ENCODE results near the gene IL5RA. TPM values are rescaled to one million over a fixed set of nuclear protein-coding genes. Genes with fewer than 3 reads are reported as not detected.

The IL5RA gene
- total RNA-seq, 1 experiment from 2014 or later = not detected

DNA sequence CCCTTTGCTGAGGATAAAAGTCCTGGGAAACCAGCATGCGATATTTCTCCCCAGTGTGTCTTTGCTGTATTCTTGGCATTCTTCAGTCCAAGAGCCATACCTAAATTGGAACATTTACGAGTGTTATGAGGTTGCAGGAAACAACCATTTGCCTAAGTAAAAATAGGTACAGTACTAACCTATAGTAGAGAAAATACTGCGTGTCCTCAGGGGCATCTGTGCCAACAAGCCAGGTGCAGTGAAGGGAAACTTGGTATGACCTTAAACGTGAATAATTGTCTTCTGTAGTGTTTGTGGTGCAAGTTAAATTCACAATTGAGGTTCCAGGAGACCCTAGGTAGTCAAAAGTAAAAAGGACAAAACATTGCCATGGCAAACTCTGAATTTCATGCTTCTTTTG, 12.2 kb downstream of the IL5RA start:
- POLR2A ChIA-PET = no interaction called here
- Histone ChIP-seq H3K4me1 (ENCODE audit: control insufficient read depth, insufficient read depth, low read length) (no peaks in the 10 kb centered on the region), H3K27ac (ENCODE audit: low read length) (no peak overlapping the region), H3K27me3 (ENCODE audit: control insufficient read depth, insufficient read depth, low read length) (no peaks in the 10 kb centered on the region), H3K9me3 (ENCODE audit: control insufficient read depth, insufficient read depth, low read depth, low read length) (no peaks in the 10 kb centered on the region), H3K36me3 (ENCODE audit: control insufficient read depth, insufficient read depth, low read length) (no peaks in the 10 kb centered on the region), H3K4me3 (ENCODE audit: low read depth in 2 of 2, low read length in 2 of 2) (no peak overlapping the region)
- no TSS peak for BruUV-seq (replicated peaks)
- CTCF ChIA-PET = no interaction called here
- no peak for DNase-seq (ENCODE audit: low read depth, low spot score)
- ATAC-seq = no peak
- TF ChIP-seq, protein P1, sequence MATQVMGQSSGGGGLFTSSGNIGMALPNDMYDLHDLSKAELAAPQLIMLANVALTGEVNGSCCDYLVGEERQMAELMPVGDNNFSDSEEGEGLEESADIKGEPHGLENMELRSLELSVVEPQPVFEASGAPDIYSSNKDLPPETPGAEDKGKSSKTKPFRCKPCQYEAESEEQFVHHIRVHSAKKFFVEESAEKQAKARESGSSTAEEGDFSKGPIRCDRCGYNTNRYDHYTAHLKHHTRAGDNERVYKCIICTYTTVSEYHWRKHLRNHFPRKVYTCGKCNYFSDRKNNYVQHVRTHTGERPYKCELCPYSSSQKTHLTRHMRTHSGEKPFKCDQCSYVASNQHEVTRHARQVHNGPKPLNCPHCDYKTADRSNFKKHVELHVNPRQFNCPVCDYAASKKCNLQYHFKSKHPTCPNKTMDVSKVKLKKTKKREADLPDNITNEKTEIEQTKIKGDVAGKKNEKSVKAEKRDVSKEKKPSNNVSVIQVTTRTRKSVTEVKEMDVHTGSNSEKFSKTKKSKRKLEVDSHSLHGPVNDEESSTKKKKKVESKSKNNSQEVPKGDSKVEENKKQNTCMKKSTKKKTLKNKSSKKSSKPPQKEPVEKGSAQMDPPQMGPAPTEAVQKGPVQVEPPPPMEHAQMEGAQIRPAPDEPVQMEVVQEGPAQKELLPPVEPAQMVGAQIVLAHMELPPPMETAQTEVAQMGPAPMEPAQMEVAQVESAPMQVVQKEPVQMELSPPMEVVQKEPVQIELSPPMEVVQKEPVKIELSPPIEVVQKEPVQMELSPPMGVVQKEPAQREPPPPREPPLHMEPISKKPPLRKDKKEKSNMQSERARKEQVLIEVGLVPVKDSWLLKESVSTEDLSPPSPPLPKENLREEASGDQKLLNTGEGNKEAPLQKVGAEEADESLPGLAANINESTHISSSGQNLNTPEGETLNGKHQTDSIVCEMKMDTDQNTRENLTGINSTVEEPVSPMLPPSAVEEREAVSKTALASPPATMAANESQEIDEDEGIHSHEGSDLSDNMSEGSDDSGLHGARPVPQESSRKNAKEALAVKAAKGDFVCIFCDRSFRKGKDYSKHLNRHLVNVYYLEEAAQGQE (IDR thresholded peaks at IDR 0.05; ENCODE audit: insufficient read depth in 1 of 2, low read depth in 2 of 2, low read length in 1 of 2) = no peak
- no peak for TF ChIP-seq TCF7L2 (IDR thresholded peaks at IDR 0.05; ENCODE audit: low read depth, low read length)
- TF ChIP-seq, protein P2, sequence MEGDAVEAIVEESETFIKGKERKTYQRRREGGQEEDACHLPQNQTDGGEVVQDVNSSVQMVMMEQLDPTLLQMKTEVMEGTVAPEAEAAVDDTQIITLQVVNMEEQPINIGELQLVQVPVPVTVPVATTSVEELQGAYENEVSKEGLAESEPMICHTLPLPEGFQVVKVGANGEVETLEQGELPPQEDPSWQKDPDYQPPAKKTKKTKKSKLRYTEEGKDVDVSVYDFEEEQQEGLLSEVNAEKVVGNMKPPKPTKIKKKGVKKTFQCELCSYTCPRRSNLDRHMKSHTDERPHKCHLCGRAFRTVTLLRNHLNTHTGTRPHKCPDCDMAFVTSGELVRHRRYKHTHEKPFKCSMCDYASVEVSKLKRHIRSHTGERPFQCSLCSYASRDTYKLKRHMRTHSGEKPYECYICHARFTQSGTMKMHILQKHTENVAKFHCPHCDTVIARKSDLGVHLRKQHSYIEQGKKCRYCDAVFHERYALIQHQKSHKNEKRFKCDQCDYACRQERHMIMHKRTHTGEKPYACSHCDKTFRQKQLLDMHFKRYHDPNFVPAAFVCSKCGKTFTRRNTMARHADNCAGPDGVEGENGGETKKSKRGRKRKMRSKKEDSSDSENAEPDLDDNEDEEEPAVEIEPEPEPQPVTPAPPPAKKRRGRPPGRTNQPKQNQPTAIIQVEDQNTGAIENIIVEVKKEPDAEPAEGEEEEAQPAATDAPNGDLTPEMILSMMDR (IDR thresholded peaks at IDR 0.05) = no peak
- no peak for TF ChIP-seq SIN3A (IDR thresholded peaks at IDR 0.05; ENCODE audit: borderline replicate concordance, insufficient read depth, low read depth, low read length)
- no peak for TF ChIP-seq POLR2AphosphoS5 (IDR thresholded peaks at IDR 0.05; ENCODE audit: low read depth, low read length)
- intact Hi-C loops (cut with micrococcal nuclease; ENCODE audit: unreplicated experiment) = no loop called here
- in situ Hi-C loops (cut with HindIII; ENCODE audit: low pct_unique_long_range_greater_than_20kb, low sequenced_read_pairs) = no loop called here

DNA sequence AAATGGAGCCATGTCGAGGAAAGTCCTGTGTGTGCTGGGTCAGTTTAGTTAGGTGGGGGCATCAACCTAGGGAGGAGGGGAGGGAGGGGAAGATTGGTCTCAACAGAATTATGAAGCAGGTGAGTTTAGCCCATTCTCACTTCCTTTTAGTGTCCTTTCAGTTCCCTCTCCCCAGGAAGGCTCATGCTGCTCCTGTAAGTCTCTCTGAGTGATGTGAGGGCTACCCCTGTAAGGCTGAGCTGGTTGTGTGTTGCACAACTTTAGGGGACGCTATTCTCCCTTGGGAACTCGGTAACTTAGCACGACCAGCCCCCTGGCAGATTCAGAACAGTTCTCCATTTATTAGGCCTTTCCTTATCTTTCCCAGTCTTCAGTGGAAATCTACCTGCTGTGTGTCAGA, 21.2 kb downstream of the IL5RA start:
- no peak for ATAC-seq
- in situ Hi-C loops (cut with HindIII; ENCODE audit: low pct_unique_long_range_greater_than_20kb, low sequenced_read_pairs) = no loop called here
- H3K4me3 ChIP-seq (ENCODE audit: low read depth in 2 of 2, low read length in 2 of 2) = no peak overlapping the region
- H3K27ac ChIP-seq (ENCODE audit: low read length) = no peak overlapping the region
- POLR2A ChIA-PET = no interaction called here
- no peaks in the 10 kb centered on the region for H3K36me3 ChIP-seq (ENCODE audit: control insufficient read depth, insufficient read depth, low read length)
- no peaks in the 10 kb centered on the region for H3K4me1 ChIP-seq (ENCODE audit: control insufficient read depth, insufficient read depth, low read length)
- no peak for DNase-seq (ENCODE audit: low read depth, low spot score)
- no TSS peak for BruUV-seq (replicated peaks)
- no peaks in the 10 kb centered on the region for H3K27me3 ChIP-seq (ENCODE audit: control insufficient read depth, insufficient read depth, low read length)
- H3K9me3 ChIP-seq (ENCODE audit: control insufficient read depth, insufficient read depth, low read depth, low read length) = no peaks in the 10 kb centered on the region
- CTCF ChIA-PET = no interaction called here
- intact Hi-C loops (cut with micrococcal nuclease; ENCODE audit: unreplicated experiment) = no loop called here
- TF ChIP-seq, protein P2 (IDR thresholded peaks at IDR 0.05) = no peak
- TF ChIP-seq, protein P1 (IDR thresholded peaks at IDR 0.05; ENCODE audit: insufficient read depth in 1 of 2, low read depth in 2 of 2, low read length in 1 of 2) = no peak
- no peak for TF ChIP-seq TCF7L2 (IDR thresholded peaks at IDR 0.05; ENCODE audit: low read depth, low read length)
- TF ChIP-seq POLR2AphosphoS5 (IDR thresholded peaks at IDR 0.05; ENCODE audit: low read depth, low read length) = no peak
- TF ChIP-seq SIN3A (IDR thresholded peaks at IDR 0.05; ENCODE audit: borderline replicate concordance, insufficient read depth, low read depth, low read length) = no peak

Measured in Panc1 (cell line).